GM21825 (cell line): ENCODE data around the gene RABGAP1L.
"Not testable (repeated sequence)": the region's sequence is repeated elsewhere in the genome, so short reads cannot be mapped to it uniquely, and the experiment has no call there.

Experiments used
- ATAC-seq: cut with Tn5 transposase; IDR thresholded peaks from one replicate; pipeline ENCODE4 v1.9.1; 2021; ENCODE audit warnings: mild to moderate bottlenecking, moderate library complexity; ENCODE audit not compliant: unreplicated experiment

The RABGAP1L gene

GRCh38 chr1:174358344-174358743, 199.0 kb downstream of the RABGAP1L start:
- no peak for ATAC-seq

DNA sequence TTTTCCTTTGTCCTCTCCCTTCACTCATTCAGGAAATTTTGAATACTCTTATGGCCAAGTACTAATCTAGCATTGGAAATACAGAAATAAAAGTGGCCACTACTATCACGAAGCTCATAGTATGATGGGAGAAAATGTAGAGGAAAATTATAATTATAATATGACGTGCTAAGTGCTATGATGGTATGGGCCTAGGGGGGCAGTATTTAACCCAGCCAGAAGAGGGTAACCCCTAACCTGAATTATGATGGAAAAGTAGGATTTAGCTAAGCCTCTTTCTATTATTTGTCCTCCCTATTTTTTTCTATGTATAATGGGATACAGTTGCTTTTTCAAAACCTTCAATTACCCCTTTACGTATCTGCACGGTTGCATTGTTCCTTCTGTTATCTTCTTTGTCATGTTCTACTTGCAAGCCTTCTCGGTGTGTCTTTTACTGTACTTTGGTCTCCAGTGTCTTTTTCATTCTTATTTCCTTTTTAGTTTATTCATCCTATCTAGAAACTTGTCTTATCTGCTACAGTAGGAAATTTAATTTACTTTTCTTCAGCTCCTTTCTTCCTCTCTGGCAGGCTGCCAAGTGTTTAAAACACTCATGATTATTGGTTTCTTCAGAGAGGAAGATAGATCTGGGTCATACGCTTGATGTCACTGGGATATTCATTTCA, 199.6 kb downstream of the RABGAP1L start:
- ATAC-seq, result no peak

DNA sequence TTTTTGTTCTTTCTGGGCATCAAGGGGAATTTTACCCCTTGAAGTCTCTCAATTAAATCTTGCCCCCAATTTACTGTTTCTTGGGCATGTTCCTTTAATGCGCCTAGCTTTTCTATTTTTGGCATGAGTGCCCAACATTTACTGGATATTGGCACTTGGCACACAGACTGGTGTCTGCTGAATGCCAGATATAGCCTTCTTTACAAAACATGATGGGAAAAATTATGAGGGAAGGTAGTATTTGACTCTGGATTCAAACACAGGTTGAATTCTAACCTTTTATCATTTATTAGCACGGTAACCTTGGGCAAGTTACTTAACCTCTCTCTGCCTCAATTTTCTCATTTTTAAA, 200.1 kb downstream of the RABGAP1L start:
- ATAC-seq, result no peak

DNA sequence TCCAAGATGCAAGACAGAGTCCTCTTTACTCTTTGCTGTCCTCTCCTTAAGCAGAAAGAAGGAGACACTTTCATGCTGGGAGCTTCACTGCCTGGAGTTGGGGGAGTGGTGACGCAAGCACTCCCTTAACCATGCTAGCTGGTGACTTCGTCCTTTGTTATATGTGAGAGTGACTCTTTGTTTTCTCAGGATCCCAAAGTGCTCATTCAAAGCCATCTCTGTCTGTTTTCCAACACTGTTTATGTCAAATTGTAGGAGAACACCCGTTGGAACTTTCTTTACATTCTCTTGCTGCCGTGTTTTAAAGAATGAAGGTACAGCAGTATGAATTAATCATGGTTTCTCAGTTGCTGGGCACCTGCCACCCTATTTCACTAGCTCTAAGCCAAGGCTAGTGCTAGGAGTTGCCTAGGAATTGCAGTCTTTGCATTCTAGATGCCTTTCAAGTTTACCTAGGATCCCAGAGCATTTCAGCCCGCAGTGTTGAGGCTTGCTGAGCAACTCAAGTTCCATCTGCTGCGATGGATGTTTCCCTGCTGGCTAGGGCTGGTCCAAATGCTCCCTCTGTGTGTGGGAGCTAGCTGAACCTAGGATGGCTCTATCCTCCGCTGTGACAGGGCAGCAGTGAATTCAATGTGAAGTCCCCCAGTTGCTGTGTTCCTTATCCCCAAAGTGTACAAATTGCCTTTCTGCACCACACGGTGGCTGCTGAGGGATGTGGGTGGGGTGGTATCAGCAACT, 205.8 kb downstream of the RABGAP1L start:
- no peak for ATAC-seq

GRCh38 chr1:174366946-174367345, 207.6 kb downstream of the RABGAP1L start:
- no peak for ATAC-seq

DNA sequence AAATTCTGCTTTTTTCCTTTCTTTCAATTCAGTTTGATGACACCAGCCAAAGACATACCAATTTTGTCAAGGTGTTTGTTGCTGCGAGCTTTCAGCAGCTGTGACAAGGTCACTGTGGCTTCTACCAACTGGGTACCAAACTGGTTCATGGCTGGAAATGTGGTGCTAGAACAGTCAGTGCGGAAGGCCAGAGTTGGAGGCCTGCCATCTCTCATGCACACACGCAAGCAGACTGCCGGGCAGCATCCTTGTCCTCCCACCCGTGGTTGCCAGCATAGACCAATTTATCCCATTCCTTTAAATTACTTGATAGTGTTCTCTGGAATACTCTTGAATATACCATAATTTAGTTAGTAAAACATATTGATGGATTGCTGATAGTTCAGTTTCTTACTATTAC, 208.6 kb downstream of the RABGAP1L start:
- ATAC-seq, result no peak

DNA sequence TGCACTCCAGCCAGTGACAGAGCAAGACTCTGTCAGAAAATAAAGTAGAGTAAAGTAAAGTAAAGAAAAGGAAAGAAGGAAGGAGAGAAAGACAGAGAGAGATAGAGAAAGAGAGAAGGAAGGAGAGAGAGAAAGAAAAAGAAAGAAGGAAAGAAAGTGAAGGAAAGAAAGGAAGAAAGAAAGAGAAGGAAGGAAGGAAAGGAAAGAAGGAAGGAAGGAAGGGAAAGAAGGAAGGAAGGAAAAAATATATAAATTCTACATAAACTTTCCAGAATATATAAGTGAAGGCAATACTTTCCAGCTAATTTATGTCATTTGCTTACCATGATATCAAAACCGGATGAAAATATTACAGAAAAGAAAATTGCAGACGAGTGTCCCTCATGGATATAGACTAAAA, 216.7 kb downstream of the RABGAP1L start:
- ATAC-seq, result no peak

- ATAC-seq, result no peak
Measured at GRCh38 chr1:174391716-174392115, 232.4 kb downstream of the RABGAP1L start.

GRCh38 chr1:174393885-174394284, 234.6 kb downstream of the RABGAP1L start:
- no peak for ATAC-seq

- no peak for ATAC-seq
Measured at GRCh38 chr1:174397261-174397660, 237.9 kb downstream of the RABGAP1L start.

DNA sequence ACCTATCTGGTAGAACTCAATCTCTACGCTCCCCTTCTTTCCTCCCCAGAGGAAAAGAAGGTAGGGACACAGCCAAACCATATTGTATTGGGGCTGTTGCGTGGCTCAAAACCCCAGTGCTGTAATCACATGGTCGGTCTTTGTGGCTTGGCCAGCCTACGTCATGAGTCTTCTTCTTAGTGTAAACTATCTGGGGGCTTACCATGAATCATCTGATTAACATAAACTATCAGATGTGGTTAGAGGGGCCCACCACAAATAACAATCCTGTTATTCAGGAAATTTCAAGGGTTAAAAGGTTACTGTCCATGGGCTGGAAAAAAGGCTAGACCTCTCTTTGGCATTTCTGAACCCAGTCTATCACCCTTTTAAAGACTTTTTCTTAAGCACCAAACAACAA, 238.9 kb downstream of the RABGAP1L start:
- ATAC-seq, result no peak

DNA sequence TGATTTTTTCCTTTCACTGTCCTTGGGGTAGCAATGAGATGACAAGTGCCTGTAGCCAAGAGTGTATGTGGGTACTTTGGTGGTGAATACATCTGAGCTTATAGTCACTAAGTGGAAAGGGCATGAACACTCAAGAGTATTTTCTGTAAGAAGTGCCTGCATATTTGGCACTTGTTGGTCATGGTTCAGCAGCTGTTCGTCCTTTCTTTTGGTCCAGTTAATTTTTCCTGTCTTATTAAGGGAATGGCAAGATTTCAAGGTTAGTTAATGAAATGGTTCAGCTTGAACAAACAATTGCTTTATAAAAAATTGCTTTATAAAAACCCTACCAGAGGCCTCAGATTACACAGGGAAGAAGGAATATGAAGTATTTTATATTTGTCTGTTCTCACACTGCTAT, 239.9 kb downstream of the RABGAP1L start:
- no peak for ATAC-seq

- no peak for ATAC-seq
Measured at GRCh38 chr1:174401075-174401474, 241.8 kb downstream of the RABGAP1L start.

GRCh38 chr1:174405219-174405618, 245.9 kb downstream of the RABGAP1L start:
- no peak for ATAC-seq

- ATAC-seq, result no peak
Measured at GRCh38 chr1:174406421-174406820, 247.1 kb downstream of the RABGAP1L start.

DNA sequence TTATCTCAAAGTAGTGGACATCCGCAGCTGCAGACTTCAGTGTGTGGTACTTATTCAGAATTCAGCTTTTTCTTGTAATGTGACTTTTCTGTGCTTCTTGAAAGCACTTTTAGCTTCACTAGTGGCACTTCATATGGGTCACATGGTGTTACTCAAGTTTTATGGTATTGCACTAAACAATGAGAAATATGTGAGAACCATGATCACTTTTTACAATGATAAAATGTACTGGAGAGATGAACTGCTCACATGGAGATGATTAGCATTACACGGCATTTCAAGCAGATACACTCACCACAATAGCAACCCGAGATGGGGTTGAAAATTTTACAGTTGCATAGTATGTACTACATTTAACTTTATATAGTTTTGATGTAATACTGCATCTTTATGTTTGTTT, 248.3 kb downstream of the RABGAP1L start:
- ATAC-seq, result no peak

- ATAC-seq, result no peak
Measured at GRCh38 chr1:174408146-174408545, 248.8 kb downstream of the RABGAP1L start.

DNA sequence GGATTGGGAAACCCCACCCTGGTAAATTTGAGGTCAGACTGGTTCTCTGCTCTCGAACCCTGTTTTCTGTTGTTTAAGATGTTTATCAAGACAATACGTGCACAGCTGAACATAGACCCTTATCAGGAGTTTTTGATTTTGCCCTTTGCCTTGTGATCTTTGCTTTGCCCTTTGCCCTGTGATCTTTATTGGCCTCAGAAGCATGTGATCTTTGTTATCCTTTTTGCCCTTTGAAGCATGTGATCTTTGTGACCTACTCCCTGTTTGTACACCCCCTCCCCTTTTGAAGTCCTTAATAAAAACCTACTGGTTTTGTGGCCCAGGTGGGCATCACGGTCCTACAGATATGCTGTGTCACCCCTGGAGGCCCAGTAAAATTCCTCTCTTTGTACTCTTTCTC, 250.5 kb downstream of the RABGAP1L start:
- not testable (repeated sequence) for ATAC-seq

DNA sequence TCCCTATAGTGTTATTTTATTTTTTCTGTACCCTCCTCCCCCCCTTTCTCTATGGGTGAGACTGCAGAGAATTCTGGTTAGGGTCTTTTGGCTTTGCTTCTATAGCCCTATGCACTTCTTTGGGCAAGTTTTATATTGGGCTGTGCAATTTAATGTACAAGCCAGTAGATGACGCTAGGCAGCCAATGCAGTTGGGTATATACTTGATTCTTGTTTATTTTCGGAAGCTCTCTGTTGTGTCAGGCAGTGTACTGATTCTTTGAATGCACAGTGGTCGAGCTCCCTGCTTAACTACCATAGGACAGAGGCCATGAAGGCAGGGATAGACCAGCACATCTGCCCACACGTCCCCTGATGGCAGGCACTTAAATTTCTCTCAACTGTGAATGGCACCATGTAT, 254.3 kb downstream of the RABGAP1L start:
- no peak for ATAC-seq

DNA sequence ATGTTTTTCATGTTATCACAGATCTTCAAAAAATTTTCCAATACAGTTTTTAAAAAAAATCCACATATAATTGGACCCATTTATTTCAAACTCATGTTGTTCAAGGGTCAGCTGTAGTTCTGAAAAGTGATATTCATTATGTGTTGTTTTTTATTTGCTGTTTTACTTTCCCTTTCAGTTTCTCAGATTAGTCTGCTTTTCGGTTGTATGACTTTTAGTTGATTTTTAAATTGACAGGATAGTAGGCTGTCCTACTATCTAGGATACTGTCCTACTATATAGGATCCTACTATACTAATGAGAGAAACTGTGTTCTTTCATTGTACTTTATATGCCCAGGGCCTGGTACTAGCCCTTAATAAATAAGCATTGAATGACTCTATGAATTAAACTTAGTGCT, 254.9 kb downstream of the RABGAP1L start:
- ATAC-seq, result no peak

GRCh38 chr1:174415506-174415905, 256.2 kb downstream of the RABGAP1L start:
- ATAC-seq, result no peak

DNA sequence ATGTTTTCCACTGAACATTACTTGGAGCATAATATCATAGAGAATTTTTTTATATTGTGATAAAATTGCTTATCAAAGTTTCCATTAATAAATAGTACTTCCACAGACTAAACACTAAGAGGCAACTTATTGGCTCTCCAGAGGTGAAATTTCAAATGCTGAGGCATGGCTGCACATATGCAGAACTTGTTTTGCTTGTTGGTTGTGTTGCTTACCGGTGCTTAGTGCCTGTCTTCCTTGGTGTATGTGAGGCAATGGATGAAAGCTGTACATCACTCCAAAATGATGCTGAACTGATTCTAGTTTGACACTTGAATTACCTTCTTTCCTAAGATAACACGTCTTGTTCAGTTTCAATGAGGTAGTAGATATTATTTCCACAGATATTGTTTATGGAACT, 258.6 kb downstream of the RABGAP1L start:
- ATAC-seq, result no peak

DNA sequence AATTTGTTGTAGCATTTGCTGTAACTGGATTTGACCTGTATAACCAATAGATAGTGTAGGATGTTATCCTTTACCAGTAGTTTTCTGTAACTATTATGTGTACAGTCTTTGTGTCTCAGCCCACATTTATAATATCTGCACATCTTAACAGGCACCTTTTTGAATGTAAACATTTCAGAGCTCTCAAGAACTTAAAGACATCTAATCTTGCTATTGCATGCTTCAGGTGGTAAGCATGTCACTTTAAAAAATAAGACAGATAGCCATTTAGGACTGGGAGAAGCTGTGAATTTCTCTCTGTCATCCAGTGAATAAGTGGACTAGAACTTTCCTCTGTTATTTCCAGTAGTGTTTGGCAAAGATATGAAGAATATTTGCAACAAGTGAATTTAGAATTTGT, 265.8 kb downstream of the RABGAP1L start:
- no peak for ATAC-seq
